ENCODE results near the gene LRRC4C. TPM values are rescaled to one million over a fixed set of nuclear protein-coding genes. Genes with fewer than 3 reads are reported as not detected.

The LRRC4C gene
- total RNA-seq, 1 experiment from 2014 or later, result 0.13 TPM

DNA sequence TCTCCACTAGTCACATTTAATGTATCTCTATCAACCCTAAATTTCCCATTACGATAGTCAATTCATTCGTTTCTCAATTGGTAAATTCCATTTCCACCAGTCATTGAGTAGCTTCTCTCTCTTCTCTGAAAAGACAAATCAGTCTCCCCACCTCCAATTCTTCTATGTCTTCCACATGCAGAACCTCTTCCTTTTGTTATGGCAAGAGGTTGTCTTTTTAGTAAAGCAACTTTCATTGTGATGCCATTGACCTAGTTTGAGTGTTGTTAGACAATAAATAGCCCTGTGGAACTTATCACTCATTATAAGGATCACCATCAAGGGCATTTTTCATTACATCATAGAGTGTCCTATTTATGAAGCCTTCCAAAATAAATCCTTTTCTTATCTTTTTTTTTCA, 340.9 kb downstream of the LRRC4C start:
- Histone ChIP-seq H4K20me1 (ENCODE audit: control insufficient read depth, insufficient read depth, insufficient read length) (no peaks in the 10 kb centered on the region), H2BK120ac (ENCODE audit: low read depth, low read length, poor library complexity, severe bottlenecking) (no peak overlapping the region), H3K27ac (ENCODE audit: insufficient read length, low read depth, low read length) (no peak overlapping the region), H3K23me2 (ENCODE audit: insufficient read length, low read depth, low read length, poor library complexity, severe bottlenecking) (no peaks in the 10 kb centered on the region), H3K27me3 (ENCODE audit: insufficient read depth, low read length) (no peaks in the 10 kb centered on the region), H4K91ac (ENCODE audit: insufficient read length, low read depth, low read length) (no peak overlapping the region), H4K8ac (replicated peaks; ENCODE audit: insufficient read length, low read depth, low read length) (no peak overlapping the region), H3K56ac (ENCODE audit: insufficient read length, low read depth, low read length) (no peak overlapping the region), H3K23ac (ENCODE audit: insufficient read length, low read depth, low read length) (no peak overlapping the region), H2BK20ac (ENCODE audit: low read depth, low read length, poor library complexity, severe bottlenecking) (no peak overlapping the region), H2AK5ac (ENCODE audit: insufficient read length, low read length) (no peak overlapping the region), H2BK12ac (ENCODE audit: insufficient read length, low read depth, low read length) (no peak overlapping the region), H3K4me2 (ENCODE audit: insufficient read depth, insufficient read length, low read length) (no peak overlapping the region), H3K9ac (ENCODE audit: extremely low read depth, insufficient read length, low read length) (no peak overlapping the region), H2AFZ (ENCODE audit: low read length) (no peak overlapping the region), H2BK5ac (ENCODE audit: insufficient read length, low read length) (no peak overlapping the region), H4K5ac (ENCODE audit: insufficient read length, low read depth, low read length) (no peak overlapping the region), H3K4me1 (ENCODE audit: insufficient read depth, low read length) (peaks cover 7% of the 10 kb centered on the region; the same call in 1 of the 2 replicates), H3T11ph (ENCODE audit: low read length) (no peak overlapping the region), H3K79me1 (ENCODE audit: insufficient read depth, low read depth, low read length, poor library complexity, severe bottlenecking) (no peaks in the 10 kb centered on the region), H3K79me2 (ENCODE audit: insufficient read depth, low read length) (no peaks in the 10 kb centered on the region), H3K18ac (ENCODE audit: insufficient read length, low read depth, low read length) (no peak overlapping the region), H3K4ac (ENCODE audit: low read depth, low read length) (no peak overlapping the region), H3K14ac (ENCODE audit: insufficient read depth, low read length) (no peak overlapping the region), H3K9me3 (ENCODE audit: control insufficient read depth, low read depth, low read length) (no peaks in the 10 kb centered on the region), H2BK15ac (ENCODE audit: low read depth, low read length) (no peak overlapping the region)
- Mint-ChIP-seq H3K27me3 (ENCODE audit: low read depth) (no peaks in the 10 kb centered on the region), H3K27ac (peak overlapping the region; percentile 55 to 74 (median 71); a peak in 6 of 7 replicates), H3K4me3 (peak overlapping the region in 1 of 2 experiments; percentile 21; a peak in 2 of 5 replicates), H3K4me1 (peaks cover 52 to 53% of the 10 kb centered on the region in 2 experiments), H3K9me3 (0 out of 5 replicates have a peak, but pooled peaks cover 0 to under 1% of the 10 kb centered on the region in 2 experiments), H3K36me3 (ENCODE audit: insufficient read depth in 1 of 3, low read depth in 3 of 3) (peaks cover 0 to 3% (median 1%) of the 10 kb centered on the region in 3 experiments; a peak in 3 of 7 replicates)
- DNase-seq, result no peak
- WGBS (ENCODE audit: extremely low coverage, insufficient read length, low lambda C conversion rate), result no CpG with 5 or more reads among the region's 2 CpGs
- TF ChIP-seq, protein P1, sequence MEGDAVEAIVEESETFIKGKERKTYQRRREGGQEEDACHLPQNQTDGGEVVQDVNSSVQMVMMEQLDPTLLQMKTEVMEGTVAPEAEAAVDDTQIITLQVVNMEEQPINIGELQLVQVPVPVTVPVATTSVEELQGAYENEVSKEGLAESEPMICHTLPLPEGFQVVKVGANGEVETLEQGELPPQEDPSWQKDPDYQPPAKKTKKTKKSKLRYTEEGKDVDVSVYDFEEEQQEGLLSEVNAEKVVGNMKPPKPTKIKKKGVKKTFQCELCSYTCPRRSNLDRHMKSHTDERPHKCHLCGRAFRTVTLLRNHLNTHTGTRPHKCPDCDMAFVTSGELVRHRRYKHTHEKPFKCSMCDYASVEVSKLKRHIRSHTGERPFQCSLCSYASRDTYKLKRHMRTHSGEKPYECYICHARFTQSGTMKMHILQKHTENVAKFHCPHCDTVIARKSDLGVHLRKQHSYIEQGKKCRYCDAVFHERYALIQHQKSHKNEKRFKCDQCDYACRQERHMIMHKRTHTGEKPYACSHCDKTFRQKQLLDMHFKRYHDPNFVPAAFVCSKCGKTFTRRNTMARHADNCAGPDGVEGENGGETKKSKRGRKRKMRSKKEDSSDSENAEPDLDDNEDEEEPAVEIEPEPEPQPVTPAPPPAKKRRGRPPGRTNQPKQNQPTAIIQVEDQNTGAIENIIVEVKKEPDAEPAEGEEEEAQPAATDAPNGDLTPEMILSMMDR (conservative IDR thresholded peaks at IDR 0.05), result no peak

All from H9 (cell line).